ENCODE results near the gene RASGRF1.

- TF ChIP-seq CTCF (conservative IDR thresholded peaks at IDR 0.05 in 1 of 2, IDR thresholded peaks at IDR 0.05 in 1 of 2; ENCODE audit: low read depth in 1 of 2, low read length in 2 of 2) (peak; percentile 35 to 70), EZH2 (IDR thresholded peaks at IDR 0.05; ENCODE audit: low read length, missing control alignments) (no peak)
These were observed 83.5 kb downstream of the RASGRF1 start for GRCh38 chr15:79007066-79007465.
